Type B pancreatic cell (in vitro differentiated cells): ENCODE measurements around the gene CARM1. TPM values are rescaled to one million over a fixed set of nuclear protein-coding genes. Genes with fewer than 3 reads are reported as not detected.

Experiments used
- DNase-seq: peaks from one replicate; pipeline ENCODE4 v3.0.0; 2021; ENCODE audit warnings: mixed read lengths; ENCODE audit not compliant: unreplicated experiment; ENCODE audit errors: extremely low spot score
- H3K27ac Mint-ChIP-seq: 2 replicates; pipeline ENCODE4 v1.8.0; 2021; ENCODE audit warnings: mild to moderate bottlenecking, mixed read lengths
- H3K27me3 Mint-ChIP-seq: 2 replicates; pipeline ENCODE4 v1.8.0; 2021; ENCODE audit warnings: mixed read lengths
- H3K36me3 Mint-ChIP-seq: 2 replicates; pipeline ENCODE4 v1.8.0; 2021; ENCODE audit warnings: mixed read lengths
- H3K4me1 Mint-ChIP-seq: one replicate; pipeline ENCODE4 v1.8.0; 2021; ENCODE audit warnings: mixed read lengths; ENCODE audit not compliant: unreplicated experiment
- H3K4me3 Mint-ChIP-seq: 2 replicates; pipeline ENCODE4 v1.8.0; 2021; ENCODE audit warnings: mild to moderate bottlenecking, mixed read lengths
- H3K9me3 Mint-ChIP-seq: 2 replicates; pipeline ENCODE4 v1.8.0; 2021; ENCODE audit warnings: mixed read lengths
- total RNA-seq: library from RNA; stranded (reverse); gene quantifications from 2 replicates; pipeline ENCODE4 v1.2.1, GENCODE V29; 2021; ENCODE audit warnings: low replicate concordance
- TF ChIP-seq, protein P1 (sequence below): fragments of 200-600 bp; sonication (generic); conservative IDR thresholded peaks from 2 replicates; pipeline ENCODE4 v1.5.0; 2021; ENCODE audit warnings: antibody characterized with exemption, mild to moderate bottlenecking

CARM1 gene
- total RNA-seq, 1 donor from 2014 or later, result 81.9 TPM

DNA sequence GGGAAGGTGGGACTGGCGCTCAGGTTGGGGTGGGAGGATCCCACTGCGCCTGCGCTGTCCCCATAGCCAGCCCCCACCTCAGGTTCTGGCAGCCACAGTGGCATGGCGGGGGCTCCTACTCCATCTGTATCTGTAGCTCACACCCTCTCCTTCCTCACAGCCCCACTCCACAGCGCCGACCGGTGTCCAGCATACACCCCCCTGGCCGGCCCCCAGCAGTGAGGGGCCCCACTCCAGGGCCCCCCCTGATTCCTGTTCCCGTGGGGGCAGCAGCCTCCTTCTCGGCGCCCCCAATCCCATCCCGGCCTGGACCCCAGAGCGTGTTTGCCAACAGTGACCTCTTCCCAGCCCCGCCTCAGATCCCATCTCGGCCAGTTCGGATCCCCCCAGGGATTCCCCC lies 41.4 kb upstream of the CARM1 start:
- Mint-ChIP-seq H3K4me3 (no peak overlapping the region), H3K36me3 (peaks cover 3% of the 10 kb centered on the region), H3K27ac (no peak overlapping the region), H3K27me3 (no peaks in the 10 kb centered on the region), H3K4me1 (no peaks in the 10 kb centered on the region), H3K9me3 (no peaks in the 10 kb centered on the region)
- TF ChIP-seq, protein P1, sequence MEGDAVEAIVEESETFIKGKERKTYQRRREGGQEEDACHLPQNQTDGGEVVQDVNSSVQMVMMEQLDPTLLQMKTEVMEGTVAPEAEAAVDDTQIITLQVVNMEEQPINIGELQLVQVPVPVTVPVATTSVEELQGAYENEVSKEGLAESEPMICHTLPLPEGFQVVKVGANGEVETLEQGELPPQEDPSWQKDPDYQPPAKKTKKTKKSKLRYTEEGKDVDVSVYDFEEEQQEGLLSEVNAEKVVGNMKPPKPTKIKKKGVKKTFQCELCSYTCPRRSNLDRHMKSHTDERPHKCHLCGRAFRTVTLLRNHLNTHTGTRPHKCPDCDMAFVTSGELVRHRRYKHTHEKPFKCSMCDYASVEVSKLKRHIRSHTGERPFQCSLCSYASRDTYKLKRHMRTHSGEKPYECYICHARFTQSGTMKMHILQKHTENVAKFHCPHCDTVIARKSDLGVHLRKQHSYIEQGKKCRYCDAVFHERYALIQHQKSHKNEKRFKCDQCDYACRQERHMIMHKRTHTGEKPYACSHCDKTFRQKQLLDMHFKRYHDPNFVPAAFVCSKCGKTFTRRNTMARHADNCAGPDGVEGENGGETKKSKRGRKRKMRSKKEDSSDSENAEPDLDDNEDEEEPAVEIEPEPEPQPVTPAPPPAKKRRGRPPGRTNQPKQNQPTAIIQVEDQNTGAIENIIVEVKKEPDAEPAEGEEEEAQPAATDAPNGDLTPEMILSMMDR, result no peak
- no peak for DNase-seq

DNA sequence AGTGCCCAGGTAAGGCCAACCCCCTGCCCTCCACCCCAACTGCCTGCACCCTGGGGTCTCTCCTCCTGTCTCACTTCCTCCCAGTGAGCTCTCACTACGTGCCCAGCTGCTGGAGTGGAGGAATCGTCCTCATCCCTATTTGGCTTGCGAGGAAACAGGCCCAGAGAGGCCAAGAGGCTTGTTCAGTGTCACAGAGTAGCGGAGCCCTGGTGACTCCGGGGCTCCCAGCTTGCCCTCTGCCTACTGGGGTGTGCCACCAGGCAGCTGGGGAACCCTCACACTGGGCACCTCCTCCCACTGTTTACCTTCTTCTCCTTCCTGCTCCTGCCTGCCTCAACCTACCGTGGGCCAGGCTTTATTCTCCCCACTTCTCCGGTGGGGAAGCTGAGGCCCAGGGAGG lies 41.0 kb upstream of the CARM1 start:
- Mint-ChIP-seq H3K4me3 (no peak overlapping the region), H3K9me3 (peaks cover under 1% of the 10 kb centered on the region), H3K36me3 (peaks cover 4% of the 10 kb centered on the region), H3K27me3 (no peaks in the 10 kb centered on the region), H3K4me1 (peaks cover under 1% of the 10 kb centered on the region), H3K27ac (no peak overlapping the region)
- TF ChIP-seq, protein P1, result no peak
- DNase-seq, result no peak

DNA sequence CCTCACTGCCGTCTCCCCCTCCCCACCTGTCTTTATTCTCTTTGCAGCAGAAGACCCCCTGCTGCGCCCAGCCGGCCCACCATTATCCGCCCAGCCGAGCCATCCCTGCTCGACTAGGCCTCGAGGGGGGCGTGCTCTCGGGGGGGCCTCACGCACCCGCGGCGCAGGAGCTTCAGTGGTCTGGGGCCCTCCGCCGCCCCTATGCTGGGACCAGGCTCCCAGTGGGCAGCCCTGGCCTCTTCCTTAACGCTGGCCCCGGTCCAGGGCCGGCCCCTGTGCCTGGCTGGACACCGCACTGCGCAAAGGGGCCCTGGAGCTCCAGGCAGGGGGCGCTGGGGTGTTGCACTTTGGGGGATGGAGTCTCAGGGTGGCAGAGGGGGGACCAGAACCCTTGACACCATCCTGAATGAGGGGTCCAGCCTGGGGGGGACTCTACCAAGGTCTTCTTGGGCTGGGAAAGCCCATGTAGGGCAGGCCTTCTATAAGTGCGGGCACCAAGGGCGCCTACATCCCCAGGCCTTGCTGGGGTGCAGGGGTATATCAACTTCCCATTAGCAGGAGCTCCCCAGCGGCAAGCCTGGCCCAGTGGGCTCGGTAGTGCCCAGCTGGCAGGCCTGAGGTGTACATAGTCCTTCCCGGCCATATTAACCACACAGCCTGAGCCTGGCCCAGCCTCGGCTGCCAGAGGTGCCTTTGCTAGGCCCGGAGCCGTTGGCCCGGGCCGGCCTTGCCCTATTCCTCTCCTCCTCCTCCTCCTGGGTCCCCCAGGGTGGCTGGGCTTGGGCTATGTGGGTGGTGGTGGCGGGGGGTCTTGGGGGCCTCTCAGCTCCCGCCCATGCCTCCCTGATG lies 40.2 kb upstream of the CARM1 start:
- DNase-seq, result no peak
- peaks cover 8% of the 10 kb centered on the region for H3K36me3 Mint-ChIP-seq
- H3K4me1 Mint-ChIP-seq, result peaks cover 6% of the 10 kb centered on the region
- H3K9me3 Mint-ChIP-seq, result peaks cover 4% of the 10 kb centered on the region
- H3K27me3 Mint-ChIP-seq, result no peaks in the 10 kb centered on the region
- H3K4me3 Mint-ChIP-seq, result no peak overlapping the region
- TF ChIP-seq, protein P1, result no peak
- H3K27ac Mint-ChIP-seq, result no peak overlapping the region

DNA sequence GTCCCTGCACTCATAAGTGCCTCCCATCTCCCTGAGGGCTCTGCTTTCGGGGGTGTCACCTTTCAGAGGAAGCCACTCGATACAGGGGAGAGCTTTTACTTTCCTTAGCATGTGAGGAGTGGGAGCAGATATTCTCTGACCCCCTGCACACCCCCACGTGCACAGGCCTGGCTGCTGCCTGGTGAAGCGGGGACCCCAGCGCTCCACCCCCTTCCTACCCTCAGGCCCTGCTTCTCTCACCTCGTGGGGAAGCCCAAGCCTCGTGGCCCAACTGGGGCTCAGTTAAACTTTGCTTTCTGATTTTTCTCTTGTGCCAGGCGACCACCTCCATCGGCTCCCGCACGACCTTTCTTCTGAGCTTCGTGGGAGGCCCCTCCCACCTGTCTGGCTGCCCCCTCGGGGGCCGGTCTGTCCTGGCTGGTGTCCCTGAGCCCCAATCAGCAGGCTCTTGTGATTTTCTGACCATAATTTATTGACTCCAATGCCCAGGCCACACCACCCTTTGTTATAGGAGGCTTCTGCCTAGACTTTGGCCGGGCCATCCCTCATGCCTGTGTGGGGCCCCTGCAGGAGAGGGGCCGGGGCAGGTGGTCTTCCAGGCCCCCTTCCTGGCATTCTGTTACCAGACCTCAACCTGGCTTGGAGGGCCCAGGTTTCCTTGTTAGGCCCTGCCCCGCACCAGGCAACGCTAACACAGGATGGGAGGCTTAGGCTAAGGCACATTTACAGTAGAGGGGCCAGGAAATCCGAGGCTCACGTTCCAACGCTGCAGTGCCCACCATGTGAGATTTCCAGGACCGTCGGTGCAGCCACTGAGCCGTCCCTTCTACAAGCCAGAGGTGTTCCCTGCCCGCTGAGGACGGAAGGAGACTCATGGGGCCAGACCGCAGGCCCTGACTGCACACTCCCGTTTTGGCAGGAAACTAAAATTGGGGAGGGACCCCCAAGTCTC lies 39.1 kb upstream of the CARM1 start:
- no peaks in the 10 kb centered on the region for H3K27me3 Mint-ChIP-seq
- TF ChIP-seq, protein P1, result no peak
- no peak for DNase-seq
- peaks cover 10% of the 10 kb centered on the region for H3K36me3 Mint-ChIP-seq
- H3K27ac Mint-ChIP-seq, result no peak overlapping the region
- H3K4me3 Mint-ChIP-seq, result no peak overlapping the region
- H3K4me1 Mint-ChIP-seq, result peaks cover 13% of the 10 kb centered on the region
- H3K9me3 Mint-ChIP-seq, result peaks cover 10% of the 10 kb centered on the region

DNA sequence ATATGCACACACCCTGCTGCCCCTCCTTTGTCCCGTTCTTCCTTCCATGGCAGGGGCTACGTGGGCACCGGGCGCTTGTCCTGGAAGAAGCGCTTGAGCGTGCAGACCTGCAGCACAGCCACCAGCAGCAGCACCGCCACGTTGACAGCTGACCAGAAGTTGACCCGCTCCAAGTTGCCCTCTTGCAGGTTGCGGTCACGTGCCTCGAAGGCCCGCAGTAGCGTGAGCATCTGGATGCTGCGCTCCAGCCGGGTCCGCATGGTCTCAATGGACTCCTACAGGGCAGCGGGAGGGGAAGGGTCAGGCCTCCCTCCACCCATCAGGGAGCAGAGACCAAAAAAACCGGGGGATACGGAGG lies 38.4 kb upstream of the CARM1 start:
- Mint-ChIP-seq H3K4me3 (no peak overlapping the region), H3K27me3 (no peaks in the 10 kb centered on the region), H3K36me3 (peaks cover 10% of the 10 kb centered on the region), H3K27ac (peak overlapping the region; percentile 46), H3K4me1 (peaks cover 13% of the 10 kb centered on the region), H3K9me3 (peaks cover 10% of the 10 kb centered on the region)
- DNase-seq, result no peak
- TF ChIP-seq, protein P1, result no peak
